Chondrocyte (in vitro differentiated cells): ENCODE measurements around the gene NFE2L2. TPM values are rescaled to one million over a fixed set of nuclear protein-coding genes. Genes with fewer than 3 reads are reported as not detected.
"Not testable (repeated sequence)": the region's sequence is repeated elsewhere in the genome, so short reads cannot be mapped to it uniquely, and the experiment has no call there.

Experiments used
- DNase-seq: peaks from one replicate; pipeline ENCODE4 v3.0.0; 2021; ENCODE audit warnings: mixed read lengths, low spot score
- H3K27ac Mint-ChIP-seq: one replicate; pipeline ENCODE4 v1.8.0; 2021; ENCODE audit warnings: mild to moderate bottlenecking, moderate library complexity, mixed read lengths; ENCODE audit not compliant: unreplicated experiment
- H3K27me3 Mint-ChIP-seq: 2 replicates; pipeline ENCODE4 v1.8.0; 2021; ENCODE audit warnings: low read depth, mixed read lengths
- H3K36me3 Mint-ChIP-seq: 2 replicates; pipeline ENCODE4 v1.8.0; 2021; ENCODE audit warnings: low read depth, mixed read lengths
- H3K4me1 Mint-ChIP-seq: 2 replicates; pipeline ENCODE4 v1.8.0; 2021; ENCODE audit warnings: low read depth, mild to moderate bottlenecking, mixed read lengths
- H3K4me3 Mint-ChIP-seq: one replicate; pipeline ENCODE4 v1.8.0; 2021; ENCODE audit warnings: mild to moderate bottlenecking, moderate library complexity, mixed read lengths; ENCODE audit not compliant: unreplicated experiment
- H3K9me3 Mint-ChIP-seq: 2 replicates; pipeline ENCODE4 v1.8.0; 2021; ENCODE audit warnings: low read depth, mixed read lengths
- CTCF ChIP-seq: fragments of 200-600 bp; sonication (generic); IDR thresholded peaks from 2 replicates; pipeline ENCODE4 v1.5.0; 2021; ENCODE audit warnings: antibody characterized with exemption, mild to moderate bottlenecking, moderate library complexity
- total RNA-seq: library from RNA; stranded (reverse); gene quantifications from 3 replicates; pipeline ENCODE4 v1.2.1, GENCODE V29; 2021

Gene NFE2L2
- total RNA-seq, 1 donor from 2014 or later = 86.8 TPM

- Mint-ChIP-seq H3K4me3 (no peak overlapping the region), H3K27me3 (no peaks in the 10 kb centered on the region), H3K27ac (peak overlapping the region; percentile 60), H3K4me1 (peaks cover 18% of the 10 kb centered on the region), H3K9me3 (no peaks in the 10 kb centered on the region), H3K36me3 (peaks cover 26% of the 10 kb centered on the region)
- no peak for TF ChIP-seq CTCF
- no peak for DNase-seq
Observed at GRCh38 chr2:177221970-177222369, 42.6 kb downstream of the NFE2L2 start.

- no peaks in the 10 kb centered on the region for H3K9me3 Mint-ChIP-seq
- peaks cover 29% of the 10 kb centered on the region for H3K36me3 Mint-ChIP-seq
- no peak overlapping the region for H3K4me3 Mint-ChIP-seq
- TF ChIP-seq CTCF = no peak
- H3K27ac Mint-ChIP-seq = peak overlapping the region; percentile 32
- peaks cover 17% of the 10 kb centered on the region for H3K4me1 Mint-ChIP-seq
- no peak for DNase-seq
- H3K27me3 Mint-ChIP-seq = no peaks in the 10 kb centered on the region
Observed at GRCh38 chr2:177221534-177221933, 43.0 kb downstream of the NFE2L2 start.

GRCh38 chr2:177219787-177220186 lies 44.7 kb downstream of the NFE2L2 start:
- not testable (repeated sequence) for H3K27ac Mint-ChIP-seq, DNase-seq, H3K27me3 Mint-ChIP-seq, H3K4me3 Mint-ChIP-seq, H3K9me3 Mint-ChIP-seq
- Mint-ChIP-seq H3K4me1 (peaks cover 27% of the 10 kb centered on the region), H3K36me3 (peaks cover 37% of the 10 kb centered on the region)

- TF ChIP-seq CTCF = no peak
- H3K27me3 Mint-ChIP-seq = no peaks in the 10 kb centered on the region
- peak overlapping the region; percentile 54 for H3K27ac Mint-ChIP-seq
- no peaks in the 10 kb centered on the region for H3K9me3 Mint-ChIP-seq
- DNase-seq = no peak
- H3K4me1 Mint-ChIP-seq = peaks cover 35% of the 10 kb centered on the region
- no peak overlapping the region for H3K4me3 Mint-ChIP-seq
- peaks cover 39% of the 10 kb centered on the region for H3K36me3 Mint-ChIP-seq
Observed at GRCh38 chr2:177217247-177217843, 47.2 kb downstream of the NFE2L2 start.

GRCh38 chr2:177212891-177213856 lies 51.4 kb downstream of the NFE2L2 start:
- TF ChIP-seq CTCF = no peak
- no peaks in the 10 kb centered on the region for H3K27me3 Mint-ChIP-seq
- peak overlapping the region; percentile 98 for H3K27ac Mint-ChIP-seq
- H3K36me3 Mint-ChIP-seq = peaks cover 19% of the 10 kb centered on the region
- H3K4me1 Mint-ChIP-seq = peaks cover 43% of the 10 kb centered on the region
- peak; percentile 95 for DNase-seq
- H3K9me3 Mint-ChIP-seq = no peaks in the 10 kb centered on the region
- H3K4me3 Mint-ChIP-seq = peak overlapping the region; percentile 91
